K562 (cell line): ENCODE data around the gene CD4.

ENCODE experiments used
- BACH1 ChIP-seq: fragments of 200-800 bp; sonication (Bioruptor generic); IDR thresholded peaks from 2 replicates; pipeline ENCODE4 v1.6.1; 2016; ENCODE audit warnings: missing genetic modification characterization, missing compliant biosample characterization
- PML ChIP-seq: IDR thresholded peaks from 2 replicates; pipeline ENCODE4 v1.6.1; 2012; ENCODE audit warnings: low read length, inconsistent platforms

GRCh38 chr12:6830286-6830890 lies 41.1 kb downstream of the CD4 start:
- TF ChIP-seq PML (no peak), BACH1 (tag) (no peak)
